Gastrocnemius medialis (tissue), 4 donors: Measurements from ENCODE around the gene IL6ST. TPM values are rescaled to one million over a fixed set of nuclear protein-coding genes. Genes with fewer than 3 reads are reported as not detected.

ENCODE experiments used
- ATAC-seq, 2 donors: fragments of 150-250 bp; one replicate each; pipeline ENCODE4 v1.9.1; 2016
- DNase-seq, 2 donors: peaks; one replicate each; pipeline ENCODE4 v3.0.0-alpha.2; 2019
- H3K27ac ChIP-seq, 4 donors: fragments of 200-600 bp; sonication (generic); 1 replicate in 1 of 4; 2 replicates in 3 of 4; pipeline ENCODE4 v1.5.1; 2016 to 2018; ENCODE audit warnings: mild to moderate bottlenecking in 2 of 4, moderate library complexity in 1 of 4
- H3K27me3 ChIP-seq, 3 donors: fragments of 200-600 bp; sonication (generic) in 2 of 3; 1 replicate in 1 of 3; 2 replicates in 2 of 3; pipeline versions ENCODE4 v1.5.1 to v1.6.0; 2016 to 2019; ENCODE audit warnings: mild to moderate bottlenecking in 1 of 3, moderate library complexity in 1 of 3
- H3K36me3 ChIP-seq, 2 donors: fragments of 200-600 bp; sonication (generic) in 1 of 2; one replicate each; pipeline ENCODE4 v1.5.1; 2017 to 2018
- H3K4me1 ChIP-seq, 2 donors: fragments of 200-600 bp; sonication (generic) in 1 of 2; one replicate each; pipeline ENCODE4 v1.5.1; 2016 to 2017; ENCODE audit warnings: mild to moderate bottlenecking in 2 of 2
- H3K4me3 ChIP-seq, 4 donors: fragments of 200-600 bp; sonication (generic) in 3 of 4; 1 replicate in 1 of 4; 2 replicates in 3 of 4; pipeline ENCODE4 v1.5.1; 2016 to 2019; ENCODE audit warnings: mild to moderate bottlenecking in 2 of 4
- H3K9me3 ChIP-seq, 3 donors: fragments of 200-600 bp; sonication (generic) in 2 of 3; 1 replicate in 1 of 3; 2 replicates in 2 of 3; pipeline ENCODE4 v1.5.1; 2016 to 2019
- POLR2A ChIP-seq, 2 donors: fragments of 450-650 bp; IDR thresholded peaks; one replicate each; pipeline ENCODE4 v1.6.1; 2017; ENCODE audit warnings: antibody characterized with exemption in 2 of 2, mild to moderate bottlenecking in 2 of 2, moderate library complexity in 2 of 2
- in situ Hi-C, 4 donors: fragments of 200-750 bp; cut with MboI; loops; one replicate each; pipeline versions ENCODE4 v1.15.0 to v1.8.0; 2017; ENCODE audit warnings: low sequenced_read_pairs in 4 of 4
- intact Hi-C: fragments of 100-400 bp; cut with DNase I; formaldehyde crosslinking; loops from one replicate; pipeline ENCODE4 v1.15.1; 2023; ENCODE audit warnings: low total_unique reads
- total RNA-seq, 4 donors: library from RNA; depleted of rRNA; stranded (reverse); fragments of >200 nt; gene quantifications; one replicate each; pipeline versions ENCODE4 v1.1.0 to v1.2.3, GENCODE V29; 2016
- TF ChIP-seq, protein P1 (sequence below), 5 experiments: fragments of 450-650 bp in 3 of 5; fragments of 200-600 bp in 2 of 5; sonication (generic) in 2 of 5; IDR thresholded peaks in 4 of 5; conservative IDR thresholded peaks in 1 of 5; 1 replicate in 4 of 5; 2 replicates in 1 of 5; pipeline ENCODE4 v1.5.1; 2016 to 2019; ENCODE audit warnings: antibody characterized with exemption in 5 of 5, mild to moderate bottlenecking in 3 of 5, moderate library complexity in 3 of 5

Gene IL6ST
- total RNA-seq, 4 donors from 2014 or later, result 128 to 228 (median 167) TPM

DNA sequence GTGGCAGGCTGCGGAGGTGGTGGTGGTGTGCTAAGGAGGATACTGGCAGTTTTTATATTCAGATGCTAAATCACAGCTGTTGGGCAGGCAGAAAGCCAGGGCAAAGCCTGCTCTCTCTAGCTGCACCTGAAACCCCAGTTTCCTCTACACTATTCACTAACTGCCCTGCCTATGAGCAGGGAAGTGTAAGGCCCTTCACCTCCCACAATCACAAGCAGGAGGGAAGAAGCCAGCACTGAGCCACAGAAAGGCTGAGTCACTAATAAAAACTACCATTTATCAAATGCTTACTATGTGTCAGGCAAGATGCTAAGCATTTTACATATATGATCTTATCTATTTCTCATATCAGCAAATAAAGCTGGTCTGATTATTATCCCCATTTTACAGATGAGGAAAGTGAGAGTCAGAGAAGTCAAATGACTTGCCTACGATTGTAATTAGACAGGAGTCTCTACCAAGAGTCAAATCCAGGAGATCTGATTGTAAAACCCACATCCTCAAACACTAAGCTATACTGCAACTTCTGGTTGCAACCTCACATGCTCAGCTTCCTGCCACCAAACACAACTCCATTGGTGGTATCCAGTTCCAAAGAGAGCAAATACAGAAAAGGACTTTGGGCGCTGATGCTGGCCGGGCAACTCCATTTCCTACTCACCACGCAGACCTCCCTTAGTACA lies 17.7 kb upstream of the IL6ST start:
- Histone ChIP-seq H3K4me1 (peaks cover 0 to 7% of the 10 kb centered on the region in 2 donors), H3K36me3 (no peaks in the 10 kb centered on the region), H3K27ac (no peak overlapping the region), H3K4me3 (no peak overlapping the region), H3K9me3 (no peaks in the 10 kb centered on the region), H3K27me3 (no peaks in the 10 kb centered on the region)
- intact Hi-C loops (no loop called here), in situ Hi-C loops (no loop called here)
- TF ChIP-seq POLR2A (IDR thresholded peaks at IDR 0.05), result no peak
- TF ChIP-seq, protein P1, sequence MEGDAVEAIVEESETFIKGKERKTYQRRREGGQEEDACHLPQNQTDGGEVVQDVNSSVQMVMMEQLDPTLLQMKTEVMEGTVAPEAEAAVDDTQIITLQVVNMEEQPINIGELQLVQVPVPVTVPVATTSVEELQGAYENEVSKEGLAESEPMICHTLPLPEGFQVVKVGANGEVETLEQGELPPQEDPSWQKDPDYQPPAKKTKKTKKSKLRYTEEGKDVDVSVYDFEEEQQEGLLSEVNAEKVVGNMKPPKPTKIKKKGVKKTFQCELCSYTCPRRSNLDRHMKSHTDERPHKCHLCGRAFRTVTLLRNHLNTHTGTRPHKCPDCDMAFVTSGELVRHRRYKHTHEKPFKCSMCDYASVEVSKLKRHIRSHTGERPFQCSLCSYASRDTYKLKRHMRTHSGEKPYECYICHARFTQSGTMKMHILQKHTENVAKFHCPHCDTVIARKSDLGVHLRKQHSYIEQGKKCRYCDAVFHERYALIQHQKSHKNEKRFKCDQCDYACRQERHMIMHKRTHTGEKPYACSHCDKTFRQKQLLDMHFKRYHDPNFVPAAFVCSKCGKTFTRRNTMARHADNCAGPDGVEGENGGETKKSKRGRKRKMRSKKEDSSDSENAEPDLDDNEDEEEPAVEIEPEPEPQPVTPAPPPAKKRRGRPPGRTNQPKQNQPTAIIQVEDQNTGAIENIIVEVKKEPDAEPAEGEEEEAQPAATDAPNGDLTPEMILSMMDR (IDR thresholded peaks at IDR 0.05 in 4 of 5, conservative IDR thresholded peaks at IDR 0.05 in 1 of 5), result no peak
- no peak for DNase-seq
- no peak for ATAC-seq

GRCh38 chr5:56011835-56012234 lies 17.1 kb upstream of the IL6ST start:
- peaks cover 0 to 7% of the 10 kb centered on the region in 2 donors for H3K4me1 ChIP-seq
- no peak for DNase-seq
- no peak overlapping the region for H3K27ac ChIP-seq
- no peak overlapping the region for H3K4me3 ChIP-seq
- in situ Hi-C loops (no loop called here), intact Hi-C loops (no loop called here)
- ATAC-seq, result no peak
- H3K36me3 ChIP-seq, result no peaks in the 10 kb centered on the region
- H3K9me3 ChIP-seq, result no peaks in the 10 kb centered on the region
- H3K27me3 ChIP-seq, result no peaks in the 10 kb centered on the region
- no peak for TF ChIP-seq POLR2A (IDR thresholded peaks at IDR 0.05)
- TF ChIP-seq, protein P1 (IDR thresholded peaks at IDR 0.05 in 4 of 5, conservative IDR thresholded peaks at IDR 0.05 in 1 of 5), result no peak

GRCh38 chr5:56010431-56010830 lies 15.7 kb upstream of the IL6ST start:
- Histone ChIP-seq H3K27ac (no peak overlapping the region), H3K4me1 (peaks cover 0 to 7% of the 10 kb centered on the region in 2 donors), H3K4me3 (no peak overlapping the region), H3K36me3 (no peaks in the 10 kb centered on the region), H3K27me3 (no peaks in the 10 kb centered on the region), H3K9me3 (no peaks in the 10 kb centered on the region)
- intact Hi-C loops (no loop called here), in situ Hi-C loops (no loop called here)
- TF ChIP-seq, protein P1 (IDR thresholded peaks at IDR 0.05 in 4 of 5, conservative IDR thresholded peaks at IDR 0.05 in 1 of 5), result no peak
- no peak for TF ChIP-seq POLR2A (IDR thresholded peaks at IDR 0.05)
- DNase-seq (no peak), ATAC-seq (no peak)

DNA sequence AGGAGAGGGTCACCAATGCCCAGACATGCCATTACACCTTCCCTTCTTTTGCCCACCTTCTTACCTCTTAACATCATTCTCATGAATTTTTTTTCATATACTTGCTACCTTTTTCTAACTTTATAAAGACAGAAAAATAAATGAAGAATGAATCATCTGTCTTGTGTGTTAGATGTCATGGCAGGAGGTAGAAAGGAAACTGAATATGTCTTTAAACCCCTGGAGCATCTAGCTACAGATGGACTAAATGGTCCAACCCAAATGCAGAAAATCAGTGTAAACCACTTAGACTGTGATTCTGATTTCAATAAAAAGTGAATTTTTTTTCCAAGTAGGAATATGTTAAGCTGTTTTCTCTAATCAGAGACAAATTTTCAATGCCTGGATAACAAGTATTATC lies 11.8 kb upstream of the IL6ST start:
- Histone ChIP-seq H3K4me3 (no peak overlapping the region), H3K9me3 (peaks cover 0 to 2% (median 0%) of the 10 kb centered on the region in 3 donors), H3K4me1 (peaks cover 0 to 17% of the 10 kb centered on the region in 2 donors), H3K27me3 (no peaks in the 10 kb centered on the region), H3K27ac (no peak overlapping the region), H3K36me3 (no peaks in the 10 kb centered on the region)
- TF ChIP-seq POLR2A (IDR thresholded peaks at IDR 0.05), result no peak
- TF ChIP-seq, protein P1 (IDR thresholded peaks at IDR 0.05 in 4 of 5, conservative IDR thresholded peaks at IDR 0.05 in 1 of 5), result no peak
- DNase-seq, result no peak
- in situ Hi-C loops, result no loop called here
- ATAC-seq, result no peak
- intact Hi-C loops, result no loop called here

DNA sequence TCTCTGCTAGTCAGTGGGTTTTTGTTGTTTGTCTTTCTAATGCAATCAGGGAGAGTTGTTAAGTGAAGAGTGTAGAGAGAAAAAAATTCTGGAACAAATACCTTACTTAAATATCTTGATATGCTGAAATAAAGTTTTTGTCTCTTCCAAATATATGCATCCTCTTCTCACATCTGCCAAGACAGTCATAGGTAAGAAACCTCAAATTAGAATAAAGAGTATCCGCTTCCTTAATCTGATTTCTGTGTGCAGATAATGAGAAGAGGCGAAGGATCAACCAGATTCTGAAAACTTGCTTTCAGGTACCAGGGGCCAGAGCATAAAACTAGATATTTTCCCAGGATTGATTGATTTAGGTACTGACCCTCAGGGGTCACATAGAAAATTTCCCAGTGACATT lies 11.3 kb upstream of the IL6ST start:
- in situ Hi-C loops, result no loop called here
- ATAC-seq (no peak), DNase-seq (no peak)
- Histone ChIP-seq H3K27me3 (no peaks in the 10 kb centered on the region), H3K4me3 (no peak overlapping the region), H3K36me3 (no peaks in the 10 kb centered on the region), H3K4me1 (peaks cover 0 to 17% of the 10 kb centered on the region in 2 donors), H3K27ac (no peak overlapping the region), H3K9me3 (peaks cover 0 to 2% (median 0%) of the 10 kb centered on the region in 3 donors)
- no peak for TF ChIP-seq POLR2A (IDR thresholded peaks at IDR 0.05)
- intact Hi-C loops, result no loop called here
